Endodermal cell (in vitro differentiated cells): ENCODE measurements around the gene ADRM1. TPM values are rescaled to one million over a fixed set of nuclear protein-coding genes. Genes with fewer than 3 reads are reported as not detected.

Source experiments
- DNase-seq: peaks from one replicate; pipeline ENCODE4 v3.0.0-alpha.2; 2017
- H3K27ac ChIP-seq: 2 replicates; pipeline ENCODE4 v1.5.1; 2013; ENCODE audit warnings: mild to moderate bottlenecking, low read depth, low read length, moderate library complexity
- H3K27me3 ChIP-seq: 2 replicates; pipeline ENCODE4 v1.6.1; 2013; ENCODE audit warnings: mild to moderate bottlenecking, low read length, moderate library complexity; ENCODE audit not compliant: insufficient read depth, control insufficient read depth, poor library complexity, severe bottlenecking
- H3K36me3 ChIP-seq: 2 replicates; pipeline ENCODE4 v1.7.0; 2013; ENCODE audit warnings: mild to moderate bottlenecking, low read length, moderate library complexity; ENCODE audit not compliant: control insufficient read depth, insufficient read depth
- H3K4me1 ChIP-seq: one replicate; pipeline ENCODE4 v1.7.0; 2013; ENCODE audit warnings: low read length; ENCODE audit not compliant: control insufficient read depth, insufficient read depth
- H3K4me3 ChIP-seq: 2 replicates; pipeline ENCODE4 v1.5.1; 2013; ENCODE audit warnings: mild to moderate bottlenecking, low read length, moderate library complexity
- H3K9ac ChIP-seq: 2 replicates; pipeline ENCODE4 v1.6.1; 2013; ENCODE audit warnings: mild to moderate bottlenecking, low read length, moderate library complexity; ENCODE audit not compliant: poor library complexity, severe bottlenecking; ENCODE audit errors: extremely low read depth
- H3K9me3 ChIP-seq: 2 replicates; pipeline ENCODE4 v1.6.1; 2013; ENCODE audit warnings: mild to moderate bottlenecking, low read length, moderate library complexity; ENCODE audit not compliant: control insufficient read depth
- H3K27ac Mint-ChIP-seq: 2 replicates; pipeline ENCODE4 v1.8.0; 2020; ENCODE audit warnings: mixed read lengths
- H3K27me3 Mint-ChIP-seq: 2 replicates; pipeline ENCODE4 v1.8.0; 2021; ENCODE audit warnings: mild to moderate bottlenecking, mixed read lengths; ENCODE audit not compliant: insufficient read depth
- H3K36me3 Mint-ChIP-seq: 2 replicates; pipeline ENCODE4 v1.8.0; 2020; ENCODE audit warnings: low read depth, mixed read lengths
- H3K4me1 Mint-ChIP-seq: 2 replicates; pipeline ENCODE4 v1.8.0; 2020; ENCODE audit warnings: mixed read lengths
- H3K4me3 Mint-ChIP-seq: 2 replicates; pipeline ENCODE4 v1.8.0; 2020; ENCODE audit warnings: mild to moderate bottlenecking, moderate library complexity, mixed read lengths
- H3K9me3 Mint-ChIP-seq: 2 replicates; pipeline ENCODE4 v1.8.0; 2020; ENCODE audit warnings: mild to moderate bottlenecking, mixed read lengths
- CTCF ChIP-seq: fragments of 200-600 bp; sonication (generic); conservative IDR thresholded peaks from 2 replicates; pipeline ENCODE4 v1.5.0; 2021; ENCODE audit warnings: antibody characterized with exemption, mild to moderate bottlenecking
- WGBS, 2 experiments: methylation state at CpG; one replicate each; pipeline versions ENCODE4 v1.1.5 to v1.1.7; 2013; ENCODE audit warnings: missing lambda C conversion rate in 2 of 2, mixed read lengths in 1 of 2; ENCODE audit not compliant: insufficient coverage in 1 of 2, insufficient read length in 1 of 2; 5-methylcytosine and 5-hydroxymethylcytosine counted together
- total RNA-seq, 2 donors: library from RNA; stranded (reverse); fragmentation: NEBNext Ultra II Directional in 1 of 2; extraction: Animal tissue kit (Norgen Biotek cat#: 25700) in 1 of 2; gene quantifications; 2 replicates in 1 of 2; 3 replicates in 1 of 2; pipeline ENCODE4 v1.2.1, GENCODE V29; 2021

The ADRM1 gene
- total RNA-seq, 2 donors from 2014 or later = 105 to 106 TPM

- H3K36me3 ChIP-seq = peaks cover 31% of the 10 kb centered on the region
- H3K36me3 Mint-ChIP-seq = peaks cover 21% of the 10 kb centered on the region
- no peak overlapping the region for H3K27ac ChIP-seq
- H3K9me3 Mint-ChIP-seq = peaks cover 1% of the 10 kb centered on the region
- DNase-seq = no peak
- H3K4me1 Mint-ChIP-seq = no peaks in the 10 kb centered on the region
- WGBS, 2 experiments = 92 to 96% methylated on average over 22 to 33 of the region's 33 CpGs
- no peak overlapping the region for H3K27ac Mint-ChIP-seq
- H3K9ac ChIP-seq = no peak overlapping the region
- H3K27me3 ChIP-seq = no peaks in the 10 kb centered on the region
- H3K4me3 Mint-ChIP-seq = no peak overlapping the region
- H3K4me3 ChIP-seq = no peak overlapping the region
- no peaks in the 10 kb centered on the region for H3K4me1 ChIP-seq
- no peak for TF ChIP-seq CTCF
- H3K27me3 Mint-ChIP-seq = no peaks in the 10 kb centered on the region
- no peaks in the 10 kb centered on the region for H3K9me3 ChIP-seq
These were observed 4.1 kb upstream of the ADRM1 start for GRCh38 chr20:62298577-62299249.

GRCh38 chr20:62299666-62300236 is 3.0 kb upstream of the ADRM1 start:
- Mint-ChIP-seq H3K36me3 (peaks cover 20% of the 10 kb centered on the region), H3K4me3 (no peak overlapping the region), H3K4me1 (peaks cover 7% of the 10 kb centered on the region), H3K27ac (no peak overlapping the region), H3K27me3 (no peaks in the 10 kb centered on the region), H3K9me3 (peaks cover 1% of the 10 kb centered on the region)
- H3K27me3 ChIP-seq = no peaks in the 10 kb centered on the region
- peaks cover 6% of the 10 kb centered on the region for H3K4me1 ChIP-seq
- no peak overlapping the region for H3K9ac ChIP-seq
- no peaks in the 10 kb centered on the region for H3K9me3 ChIP-seq
- TF ChIP-seq CTCF = no peak
- DNase-seq = no peak
- no peak overlapping the region for H3K4me3 ChIP-seq
- H3K36me3 ChIP-seq = peaks cover 36% of the 10 kb centered on the region
- H3K27ac ChIP-seq = no peak overlapping the region
- WGBS, 2 experiments = 91 to 97% methylated on average over 12 of the region's 12 CpGs

- Histone ChIP-seq H3K4me3 (no peak overlapping the region), H3K36me3 (peaks cover 40% of the 10 kb centered on the region), H3K9ac (no peak overlapping the region), H3K27me3 (no peaks in the 10 kb centered on the region), H3K9me3 (no peaks in the 10 kb centered on the region), H3K4me1 (peaks cover 11% of the 10 kb centered on the region), H3K27ac (no peak overlapping the region)
- 92 to 96% methylated on average over 4 to 11 of the region's 11 CpGs for WGBS, 2 experiments
- no peak for TF ChIP-seq CTCF
- Mint-ChIP-seq H3K36me3 (peaks cover 21% of the 10 kb centered on the region), H3K9me3 (peaks cover 1% of the 10 kb centered on the region), H3K27me3 (no peaks in the 10 kb centered on the region), H3K4me1 (peaks cover 11% of the 10 kb centered on the region), H3K4me3 (no peak overlapping the region), H3K27ac (no peak overlapping the region)
- no peak for DNase-seq
These were observed 2.5 kb upstream of the ADRM1 start for GRCh38 chr20:62300319-62300718.
